ENCODE measurements around the gene ZFC3H1. TPM values are rescaled to one million over a fixed set of nuclear protein-coding genes. Genes with fewer than 3 reads are reported as not detected.
A peak's percentile ranks its signal among the peaks of the same experiment; 100 is the strongest.

Gene ZFC3H1
- polyA plus RNA-seq, 1 donor (not counting 4 experiments of a cell fraction or from before 2014, with no cell fraction given), result 56.3 TPM

DNA sequence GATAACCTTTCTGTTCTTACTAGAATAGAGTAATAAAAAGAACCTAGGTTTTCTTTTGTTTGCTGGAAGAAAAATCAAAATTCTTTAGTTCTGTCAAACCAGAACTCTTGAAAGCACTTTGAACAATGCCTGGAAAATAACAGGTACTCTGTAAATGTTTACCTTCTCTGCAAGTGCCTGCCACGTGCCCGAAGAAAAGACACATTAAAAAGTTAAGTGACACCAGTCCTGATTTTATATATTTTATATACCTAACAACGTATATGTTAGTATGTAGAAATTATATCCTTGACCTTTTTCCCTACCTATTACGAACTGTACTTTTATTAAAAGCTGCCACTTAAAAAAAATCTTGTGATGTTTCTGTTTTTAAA is 1.4 kb upstream of the ZFC3H1 start:
- Histone ChIP-seq H3K4me1 (ENCODE audit: control insufficient read depth, extremely low read depth, insufficient read depth, low read length) (peaks cover 9% of the 10 kb centered on the region), H3K27ac (ENCODE audit: control insufficient read depth, insufficient read depth, low read length) (peak overlapping the region; percentile 99), H3K79me2 (ENCODE audit: control insufficient read depth, insufficient read depth, low read length) (peaks cover 52% of the 10 kb centered on the region), H3K9me1 (ENCODE audit: control insufficient read depth, extremely low read depth, insufficient read depth, low read length) (no peaks in the 10 kb centered on the region), H3K9ac (ENCODE audit: control insufficient read depth, extremely low read depth, insufficient read depth, low read length) (peak overlapping the region; percentile 100), H3K4me3 (ENCODE audit: control insufficient read depth in 2 of 3, extremely low read depth in 1 of 3, insufficient read depth in 2 of 3, low read depth in 1 of 3, low read length in 3 of 3) (peak overlapping the region; percentile 87 to 97 (median 92)), H4K20me1 (ENCODE audit: control insufficient read depth, extremely low read depth, insufficient read depth, low read length) (peaks cover 9% of the 10 kb centered on the region), H3K9me3 (ENCODE audit: control insufficient read depth, low read depth, low read length) (no peaks in the 10 kb centered on the region), H3K27me3 (ENCODE audit: control insufficient read depth, extremely low read depth, insufficient read depth, low read length) (no peaks in the 10 kb centered on the region), H3K36me3 (ENCODE audit: control insufficient read depth in 2 of 2, extremely low read depth in 1 of 2, insufficient read depth in 2 of 2, low read length in 2 of 2) (no peaks in the 10 kb centered on the region), H2AFZ (ENCODE audit: control insufficient read depth, low read length) (peak overlapping the region; percentile 86), H3K4me2 (ENCODE audit: control insufficient read depth, extremely low read depth, insufficient read depth, low read depth, low read length) (peak overlapping the region; percentile 92)
- TF ChIP-seq, protein P1, sequence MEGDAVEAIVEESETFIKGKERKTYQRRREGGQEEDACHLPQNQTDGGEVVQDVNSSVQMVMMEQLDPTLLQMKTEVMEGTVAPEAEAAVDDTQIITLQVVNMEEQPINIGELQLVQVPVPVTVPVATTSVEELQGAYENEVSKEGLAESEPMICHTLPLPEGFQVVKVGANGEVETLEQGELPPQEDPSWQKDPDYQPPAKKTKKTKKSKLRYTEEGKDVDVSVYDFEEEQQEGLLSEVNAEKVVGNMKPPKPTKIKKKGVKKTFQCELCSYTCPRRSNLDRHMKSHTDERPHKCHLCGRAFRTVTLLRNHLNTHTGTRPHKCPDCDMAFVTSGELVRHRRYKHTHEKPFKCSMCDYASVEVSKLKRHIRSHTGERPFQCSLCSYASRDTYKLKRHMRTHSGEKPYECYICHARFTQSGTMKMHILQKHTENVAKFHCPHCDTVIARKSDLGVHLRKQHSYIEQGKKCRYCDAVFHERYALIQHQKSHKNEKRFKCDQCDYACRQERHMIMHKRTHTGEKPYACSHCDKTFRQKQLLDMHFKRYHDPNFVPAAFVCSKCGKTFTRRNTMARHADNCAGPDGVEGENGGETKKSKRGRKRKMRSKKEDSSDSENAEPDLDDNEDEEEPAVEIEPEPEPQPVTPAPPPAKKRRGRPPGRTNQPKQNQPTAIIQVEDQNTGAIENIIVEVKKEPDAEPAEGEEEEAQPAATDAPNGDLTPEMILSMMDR (optimal IDR thresholded peaks at IDR 0.05 in 1 of 3, IDR thresholded peaks at IDR 0.05 in 1 of 3, conservative IDR thresholded peaks at IDR 0.05 in 1 of 3; ENCODE audit: extremely low read depth in 1 of 3, insufficient read depth in 2 of 3, low read length in 3 of 3), result no peak
- TF ChIP-seq EZH2 (IDR thresholded peaks at IDR 0.05; ENCODE audit: low read length), result no peak
- dilution Hi-C loops (cut with MboI; ENCODE audit: extremely low pct_ligation_motif_present, low sequenced_read_pairs), result no loop called here
- DNase-seq (ENCODE audit: low read depth, low spot score) (no peak), FAIRE-seq (no peak)

DNA sequence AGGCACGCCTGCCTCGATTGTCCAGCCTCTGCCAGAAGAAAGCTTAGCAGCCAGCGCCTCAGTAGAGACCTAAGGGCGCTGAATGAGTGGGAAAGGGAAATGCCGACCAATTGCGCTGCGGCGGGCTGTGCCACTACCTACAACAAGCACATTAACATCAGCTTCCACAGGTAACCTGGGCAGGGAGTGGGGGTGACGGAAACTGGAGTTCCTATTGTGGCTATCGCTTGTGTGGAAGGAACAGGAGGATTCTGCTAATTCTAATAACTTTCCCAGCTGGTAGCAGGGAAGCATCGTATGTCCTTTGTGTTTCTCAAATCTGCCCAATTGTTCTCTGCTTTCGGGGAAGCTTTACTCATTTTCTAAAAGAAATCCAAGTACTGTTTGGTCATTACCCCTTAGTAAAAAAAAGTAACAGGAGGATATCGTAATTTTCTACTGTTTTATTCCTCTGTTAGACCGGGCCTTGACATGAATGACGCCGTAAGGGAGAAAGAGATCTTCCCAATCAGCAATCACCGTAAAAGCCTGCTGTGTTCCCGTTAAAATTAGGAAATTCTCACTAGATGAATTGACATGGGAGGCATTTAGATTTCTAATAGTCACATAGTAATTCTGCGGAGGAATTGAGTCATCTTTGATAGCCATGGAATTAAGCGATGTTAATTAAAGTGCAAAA is 902 bp upstream of the ZFC3H1 start:
- H3K4me1 ChIP-seq (ENCODE audit: control insufficient read depth, extremely low read depth, insufficient read depth, low read length), result peaks cover 9% of the 10 kb centered on the region
- H2AFZ ChIP-seq (ENCODE audit: control insufficient read depth, low read length), result peak overlapping the region; percentile 86
- peak overlapping the region; percentile 87 to 97 (median 92) for H3K4me3 ChIP-seq (ENCODE audit: control insufficient read depth in 2 of 3, extremely low read depth in 1 of 3, insufficient read depth in 2 of 3, low read depth in 1 of 3, low read length in 3 of 3)
- H3K27ac ChIP-seq (ENCODE audit: control insufficient read depth, insufficient read depth, low read length), result peak overlapping the region; percentile 99
- no peaks in the 10 kb centered on the region for H3K36me3 ChIP-seq (ENCODE audit: control insufficient read depth in 2 of 2, extremely low read depth in 1 of 2, insufficient read depth in 2 of 2, low read length in 2 of 2)
- peaks cover 9% of the 10 kb centered on the region for H4K20me1 ChIP-seq (ENCODE audit: control insufficient read depth, extremely low read depth, insufficient read depth, low read length)
- no peaks in the 10 kb centered on the region for H3K27me3 ChIP-seq (ENCODE audit: control insufficient read depth, extremely low read depth, insufficient read depth, low read length)
- peak overlapping the region; percentile 92 for H3K4me2 ChIP-seq (ENCODE audit: control insufficient read depth, extremely low read depth, insufficient read depth, low read depth, low read length)
- H3K9me3 ChIP-seq (ENCODE audit: control insufficient read depth, low read depth, low read length), result no peaks in the 10 kb centered on the region
- TF ChIP-seq, protein P1 (optimal IDR thresholded peaks at IDR 0.05 in 1 of 3, IDR thresholded peaks at IDR 0.05 in 1 of 3, conservative IDR thresholded peaks at IDR 0.05 in 1 of 3; ENCODE audit: extremely low read depth in 1 of 3, insufficient read depth in 2 of 3, low read length in 3 of 3), result no peak
- no peak for TF ChIP-seq EZH2 (IDR thresholded peaks at IDR 0.05; ENCODE audit: low read length)
- H3K79me2 ChIP-seq (ENCODE audit: control insufficient read depth, insufficient read depth, low read length), result peaks cover 57% of the 10 kb centered on the region
- H3K9me1 ChIP-seq (ENCODE audit: control insufficient read depth, extremely low read depth, insufficient read depth, low read length), result no peaks in the 10 kb centered on the region
- no peak for DNase-seq (ENCODE audit: low read depth, low spot score)
- H3K9ac ChIP-seq (ENCODE audit: control insufficient read depth, extremely low read depth, insufficient read depth, low read length), result peak overlapping the region; percentile 100
- dilution Hi-C loops (cut with MboI; ENCODE audit: extremely low pct_ligation_motif_present, low sequenced_read_pairs), result loop anchor here (5.0 kb wide), 1 partner anchor 73 kb away; no protein-coding TSS in a partner anchor
- FAIRE-seq, result no peak

Measured in keratinocyte (primary cell).